Ramos (cell line): Measurements from ENCODE around the gene SLX4.

Source experiments
- in situ Hi-C: fragments of 300-500 bp; cut with MboI; formaldehyde crosslinking; loops from one replicate; pipeline ENCODE4 v1.14.3; 2022; ENCODE audit warnings: low sequenced_read_pairs; ENCODE audit not compliant: unreplicated experiment

The SLX4 gene

DNA sequence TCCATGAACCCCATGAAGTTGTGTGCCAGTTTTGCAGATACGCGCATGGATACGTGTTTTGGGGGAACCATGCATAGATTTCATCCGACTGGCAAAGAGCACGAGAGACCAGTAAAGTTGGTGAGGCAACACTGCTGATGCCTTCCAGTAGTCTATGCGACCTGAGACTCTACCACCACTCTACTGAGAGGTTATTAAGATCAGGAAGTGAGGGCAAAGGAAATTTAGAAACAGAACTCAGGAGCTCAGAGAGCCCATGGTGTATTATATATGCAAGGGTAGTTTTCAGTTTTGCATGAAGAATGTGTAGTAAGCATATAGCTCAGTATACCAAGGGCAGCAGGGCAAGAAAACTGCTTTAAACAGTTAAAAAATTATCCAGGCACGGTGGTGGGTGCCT, 4.2 kb downstream of the SLX4 start:
- in situ Hi-C loops = no loop called here

GRCh38 chr16:3606441-3606840, 5.0 kb downstream of the SLX4 start:
- in situ Hi-C loops = no loop called here

- in situ Hi-C loops = no loop called here
Observed at GRCh38 chr16:3602320-3602653, 9.1 kb downstream of the SLX4 start.

DNA sequence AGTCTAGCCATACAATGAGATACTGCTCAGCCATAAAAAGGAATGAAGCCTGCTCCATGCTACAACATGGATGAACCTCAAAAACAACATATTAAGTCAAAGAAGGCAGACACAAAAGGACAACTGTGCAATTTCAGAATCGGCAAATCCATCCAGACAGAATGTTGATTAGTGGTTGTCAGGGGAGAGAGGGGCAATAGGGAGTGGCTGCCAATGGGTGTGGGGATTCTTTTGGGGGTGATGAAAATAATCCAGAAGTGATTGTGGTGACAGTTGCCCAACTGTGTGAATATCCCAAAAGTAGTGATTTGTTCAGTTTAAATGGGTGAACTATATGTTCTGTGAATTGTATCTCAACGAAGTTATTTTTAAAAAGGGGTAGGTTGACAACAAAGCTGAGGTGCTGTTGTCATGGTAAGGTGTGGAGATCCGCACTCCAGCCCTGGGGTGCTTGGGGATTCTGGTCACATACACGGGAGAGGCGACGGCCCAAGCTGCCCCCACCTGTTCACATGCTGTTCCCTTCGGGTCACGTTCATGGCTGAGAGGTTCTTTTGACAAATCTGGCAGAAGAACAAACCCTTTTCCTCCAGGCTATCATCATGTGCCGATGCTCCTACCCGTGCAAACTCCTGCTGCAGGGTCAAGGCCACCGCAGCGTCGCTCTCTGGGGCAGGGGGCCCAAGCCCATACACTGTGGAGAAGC, 9.6 kb downstream of the SLX4 start:
- in situ Hi-C loops = no loop called here

DNA sequence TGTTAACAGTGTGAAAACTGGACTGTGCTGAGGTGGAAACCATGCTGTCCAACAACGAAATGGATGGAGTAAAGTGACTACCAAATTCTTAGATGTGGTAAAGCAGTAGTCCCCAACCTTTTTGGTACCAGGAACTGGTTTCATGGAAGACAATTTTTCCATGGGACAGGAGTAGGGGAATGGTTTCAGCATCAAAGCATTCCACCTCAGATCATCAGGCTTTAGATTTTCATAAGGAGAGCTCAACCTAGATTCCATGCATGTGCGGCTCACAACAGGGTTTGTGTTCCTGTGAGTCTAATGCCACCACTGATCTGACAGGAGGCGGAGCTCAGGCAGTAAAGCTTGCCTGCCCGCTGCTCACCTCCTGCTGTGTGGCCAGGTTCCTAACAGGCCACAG, 11.5 kb downstream of the SLX4 start:
- in situ Hi-C loops = loop anchor here (10.0 kb wide), 1 partner anchor 75 kb away; no protein-coding TSS in a partner anchor

DNA sequence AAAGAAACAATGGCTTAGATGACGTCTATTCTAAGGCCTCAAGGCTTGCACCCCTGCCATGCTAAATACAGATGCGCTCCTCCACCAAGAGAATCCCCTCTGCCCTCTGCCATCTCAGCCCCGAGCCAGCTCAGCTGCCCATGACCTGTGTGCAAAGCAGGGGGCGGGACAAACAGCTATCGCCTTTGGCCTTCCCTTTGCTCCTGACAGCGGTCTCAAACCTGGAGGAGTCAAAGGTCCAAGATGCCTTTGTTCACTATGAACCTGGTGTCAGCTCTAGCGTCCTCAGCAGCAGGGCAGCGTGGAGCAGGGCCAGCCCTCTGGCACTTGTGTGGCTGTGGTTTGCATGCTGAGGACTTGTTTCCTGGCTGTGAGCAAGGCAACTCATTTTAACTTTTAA, 12.3 kb downstream of the SLX4 start:
- in situ Hi-C loops = loop anchor here (10.0 kb wide), 1 partner anchor 74 kb away; no protein-coding TSS in a partner anchor

DNA sequence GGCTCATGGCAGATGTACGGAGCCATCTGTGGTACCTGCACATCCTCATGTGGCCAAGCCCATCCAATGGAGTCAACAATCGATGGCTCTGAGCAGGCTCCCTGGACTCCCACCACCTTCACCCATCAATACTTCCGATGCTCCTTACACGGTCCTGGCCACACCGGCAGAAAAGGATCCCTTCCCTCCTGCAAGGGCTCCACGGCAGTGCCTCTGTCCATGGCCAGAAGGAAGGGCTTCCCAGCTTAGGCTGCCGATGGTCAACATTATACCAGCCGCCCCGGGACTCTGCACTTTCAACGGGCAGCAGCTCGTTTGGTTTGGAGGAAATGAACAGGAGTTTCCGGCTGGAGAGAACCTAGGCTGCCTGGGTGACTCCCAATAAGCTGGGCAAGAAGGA, 13.2 kb downstream of the SLX4 start:
- in situ Hi-C loops = loop anchor here (10.0 kb wide), 1 partner anchor 73 kb away; no protein-coding TSS in a partner anchor

DNA sequence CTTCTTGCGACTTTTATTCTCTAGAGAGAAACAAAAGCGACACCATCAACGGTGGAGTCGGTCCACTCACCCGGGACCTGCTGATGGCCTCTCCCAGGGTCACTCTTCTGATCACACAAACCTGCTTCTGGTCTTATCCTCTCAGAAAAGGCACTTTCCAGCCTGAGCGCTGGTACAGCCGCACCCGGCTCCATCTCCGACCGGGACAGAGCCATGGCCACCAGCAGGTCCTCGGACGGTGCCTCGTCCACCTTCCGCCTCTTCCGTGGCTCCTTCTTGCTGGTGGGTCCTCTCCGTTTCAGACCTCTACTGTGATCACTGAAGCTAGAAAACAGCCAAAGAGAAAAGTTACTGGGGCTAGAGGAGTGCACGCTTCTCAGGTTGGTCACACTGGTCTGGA, 13.7 kb downstream of the SLX4 start:
- in situ Hi-C loops = loop anchor here (10.0 kb wide), 1 partner anchor 73 kb away; no protein-coding TSS in a partner anchor

GRCh38 chr16:3597226-3597625, 14.2 kb downstream of the SLX4 start:
- in situ Hi-C loops = loop anchor here (10.0 kb wide), 1 partner anchor 72 kb away; no protein-coding TSS in a partner anchor

DNA sequence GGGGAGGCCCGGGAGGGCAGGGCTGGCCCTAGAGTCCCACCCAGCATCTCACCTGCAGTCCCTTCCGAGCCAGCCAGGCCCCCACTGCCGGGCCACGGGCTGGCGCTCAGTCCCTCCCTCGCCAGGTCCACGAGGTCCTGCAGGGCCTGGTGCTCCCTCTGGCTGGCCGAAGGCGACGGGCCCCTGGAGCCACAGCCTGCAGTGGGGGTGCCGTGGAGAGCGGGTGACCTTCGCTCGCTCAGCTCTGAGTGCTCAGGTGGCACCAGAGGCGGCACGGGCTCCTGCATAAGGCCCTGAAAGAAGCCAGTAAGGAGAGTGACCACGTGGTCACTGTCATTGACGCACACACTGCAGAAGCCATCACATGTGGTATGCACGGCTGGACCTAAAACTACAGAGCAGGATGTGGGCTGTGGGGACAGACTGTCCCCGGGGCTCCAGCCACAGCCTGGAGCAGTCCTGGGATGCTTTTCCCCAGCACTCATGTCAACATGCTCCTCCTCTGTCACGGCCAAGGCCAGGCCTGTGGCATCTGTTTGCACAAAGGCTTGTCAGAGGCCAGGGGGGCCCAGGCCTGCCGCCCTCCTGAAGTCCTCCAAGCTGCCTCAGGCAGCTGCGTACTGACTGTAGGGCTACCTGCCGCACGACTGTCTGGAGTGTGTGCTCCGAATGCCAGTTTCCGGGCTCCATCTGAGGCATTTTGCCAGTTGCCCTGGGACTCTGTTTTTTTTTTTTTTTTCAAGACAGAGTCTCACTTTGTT, 15.1 kb downstream of the SLX4 start:
- in situ Hi-C loops = loop anchor here (10.0 kb wide), 1 partner anchor 71 kb away; no protein-coding TSS in a partner anchor

- in situ Hi-C loops = loop anchor here (10.0 kb wide), 1 partner anchor 71 kb away; no protein-coding TSS in a partner anchor
Observed at GRCh38 chr16:3595521-3596021, 15.8 kb downstream of the SLX4 start.

- in situ Hi-C loops = loop anchor here (10.0 kb wide), 1 partner anchor 70 kb away; no protein-coding TSS in a partner anchor
Observed at GRCh38 chr16:3595110-3595486, 16.3 kb downstream of the SLX4 start.

DNA sequence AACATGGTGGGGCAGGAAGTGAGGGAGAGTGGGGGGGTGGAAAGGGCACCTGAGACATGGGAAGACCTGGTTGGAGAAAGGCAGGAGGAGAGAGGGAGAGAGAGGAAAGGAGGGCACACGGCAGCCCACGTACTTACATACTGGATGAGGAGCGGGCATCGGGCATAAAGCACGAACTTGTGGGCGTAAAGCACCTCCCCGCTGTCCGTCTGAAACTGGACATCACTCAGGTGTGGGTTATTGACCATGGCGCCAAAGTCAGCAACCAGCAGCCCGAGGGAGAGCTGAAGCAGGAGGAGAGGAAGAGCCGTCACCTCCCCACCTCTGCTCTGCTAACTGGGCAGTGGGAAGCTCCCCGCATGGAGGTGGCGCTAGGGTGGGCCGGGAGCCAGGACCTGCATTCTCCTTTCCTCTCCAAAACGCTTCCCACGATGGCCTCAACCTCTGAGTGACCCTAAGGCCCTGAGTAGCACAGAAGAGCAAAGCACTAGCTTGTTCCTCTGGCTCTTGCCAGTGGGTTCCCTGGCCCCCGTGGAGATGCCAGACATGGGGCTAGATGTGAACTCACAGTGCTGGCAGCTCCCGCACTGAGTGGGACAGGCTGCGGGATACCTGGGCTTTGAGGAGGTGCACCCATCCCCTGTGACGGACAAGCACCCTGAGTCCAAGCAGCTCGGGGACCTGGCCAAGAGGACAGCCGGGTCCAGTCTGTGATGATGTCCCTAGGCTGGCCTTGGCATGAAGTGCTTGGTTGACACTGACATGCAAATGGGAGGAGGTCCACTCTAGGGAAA, 16.9 kb downstream of the SLX4 start:
- in situ Hi-C loops = loop anchor here (10.0 kb wide), 1 partner anchor 70 kb away; no protein-coding TSS in a partner anchor

DNA sequence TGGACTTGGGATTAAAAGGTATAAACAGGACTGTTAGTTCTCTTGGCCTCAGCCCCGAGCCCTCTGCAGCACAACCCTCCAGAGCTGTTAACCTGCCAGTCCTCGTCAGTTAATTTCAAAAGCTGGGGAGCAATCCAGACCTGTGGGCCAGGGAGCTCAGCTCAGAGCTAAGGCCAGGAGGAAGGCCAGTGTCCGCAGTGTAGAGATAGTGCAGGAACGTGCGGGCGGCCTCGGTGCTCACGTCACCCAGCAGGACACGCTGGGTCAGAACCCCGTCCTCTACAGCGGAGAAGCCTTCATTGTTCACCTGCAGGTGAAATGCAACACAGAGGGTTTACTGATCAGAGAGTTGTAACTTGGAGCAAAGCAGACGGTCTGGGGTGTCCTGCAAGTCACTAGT, 18.8 kb downstream of the SLX4 start:
- in situ Hi-C loops = loop anchor here (10.0 kb wide), 1 partner anchor 68 kb away; no protein-coding TSS in a partner anchor

DNA sequence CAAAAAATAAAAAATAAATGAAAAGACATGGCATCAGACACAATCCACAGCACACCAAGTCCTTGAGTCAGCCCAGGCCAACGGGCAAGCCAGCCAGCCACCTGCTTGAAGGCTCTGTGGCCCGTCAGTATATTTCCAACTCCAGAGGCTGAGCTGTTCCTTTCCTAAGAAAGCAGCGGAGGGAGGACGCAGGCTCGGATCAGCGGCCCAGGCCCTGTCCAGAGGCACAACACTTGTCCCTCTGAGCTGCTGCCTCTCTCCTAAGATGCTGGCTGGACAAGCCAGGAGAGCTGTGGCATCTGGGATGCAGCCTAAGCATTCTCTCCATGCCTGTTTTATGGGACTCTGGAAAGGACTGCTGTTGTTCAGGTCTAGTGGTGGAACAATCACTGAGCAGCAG, 19.4 kb downstream of the SLX4 start:
- in situ Hi-C loops = loop anchor here (10.0 kb wide), 1 partner anchor 67 kb away; no protein-coding TSS in a partner anchor

DNA sequence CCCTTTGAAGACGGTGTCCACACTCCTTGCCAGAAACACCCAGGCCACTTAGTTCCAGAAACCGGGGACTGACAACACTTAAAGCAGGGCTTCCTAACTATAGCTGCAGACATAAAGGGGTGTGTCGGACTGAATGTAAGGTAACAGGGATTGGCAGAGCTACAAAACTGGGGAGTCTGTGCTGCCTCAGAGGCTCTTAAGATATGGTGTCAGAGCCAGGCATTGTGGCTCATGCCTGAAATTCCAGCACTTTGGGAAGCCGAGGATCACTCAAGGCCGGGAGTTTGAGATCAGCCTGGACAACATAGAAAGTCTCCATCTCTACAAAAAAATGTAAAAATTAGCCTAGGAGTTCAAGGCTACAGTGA, 20.0 kb downstream of the SLX4 start:
- in situ Hi-C loops = loop anchor here (10.0 kb wide), 1 partner anchor 67 kb away; no protein-coding TSS in a partner anchor

DNA sequence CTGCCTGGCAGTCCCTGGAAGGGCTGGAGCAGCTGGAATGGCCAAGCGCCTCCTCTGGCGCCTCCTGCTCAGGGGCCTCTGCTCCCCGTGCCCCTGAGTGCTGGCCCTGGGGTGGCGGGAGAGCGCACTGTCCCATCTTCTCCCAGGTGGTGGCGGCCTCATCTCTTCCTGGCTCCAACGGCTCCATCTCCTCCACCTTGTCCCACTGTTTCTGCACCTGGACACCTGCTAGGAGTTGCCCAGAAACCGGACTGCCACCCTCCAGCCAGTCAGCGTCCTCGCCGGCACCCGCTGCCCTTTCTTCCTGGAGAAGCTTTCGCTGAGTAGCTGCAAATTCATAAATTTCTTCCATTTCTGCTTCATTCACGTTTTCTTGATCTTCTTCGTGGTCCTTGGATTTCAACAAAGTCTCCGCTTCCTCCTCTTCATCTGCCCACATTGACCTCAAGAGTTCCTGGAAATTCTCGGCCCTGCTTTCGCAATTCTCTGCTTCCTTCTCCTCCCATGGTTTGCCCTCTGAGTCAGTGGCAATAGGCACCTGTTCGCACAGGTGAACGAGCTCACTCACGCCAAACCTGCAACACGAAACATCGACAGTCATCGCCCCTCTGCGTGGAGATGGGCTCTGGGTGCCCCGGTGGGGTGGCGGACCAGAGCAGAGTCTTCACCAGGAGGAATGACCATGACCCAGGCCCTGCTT, 20.5 kb downstream of the SLX4 start:
- in situ Hi-C loops = loop anchor here (10.0 kb wide), 1 partner anchor 66 kb away; no protein-coding TSS in a partner anchor

DNA sequence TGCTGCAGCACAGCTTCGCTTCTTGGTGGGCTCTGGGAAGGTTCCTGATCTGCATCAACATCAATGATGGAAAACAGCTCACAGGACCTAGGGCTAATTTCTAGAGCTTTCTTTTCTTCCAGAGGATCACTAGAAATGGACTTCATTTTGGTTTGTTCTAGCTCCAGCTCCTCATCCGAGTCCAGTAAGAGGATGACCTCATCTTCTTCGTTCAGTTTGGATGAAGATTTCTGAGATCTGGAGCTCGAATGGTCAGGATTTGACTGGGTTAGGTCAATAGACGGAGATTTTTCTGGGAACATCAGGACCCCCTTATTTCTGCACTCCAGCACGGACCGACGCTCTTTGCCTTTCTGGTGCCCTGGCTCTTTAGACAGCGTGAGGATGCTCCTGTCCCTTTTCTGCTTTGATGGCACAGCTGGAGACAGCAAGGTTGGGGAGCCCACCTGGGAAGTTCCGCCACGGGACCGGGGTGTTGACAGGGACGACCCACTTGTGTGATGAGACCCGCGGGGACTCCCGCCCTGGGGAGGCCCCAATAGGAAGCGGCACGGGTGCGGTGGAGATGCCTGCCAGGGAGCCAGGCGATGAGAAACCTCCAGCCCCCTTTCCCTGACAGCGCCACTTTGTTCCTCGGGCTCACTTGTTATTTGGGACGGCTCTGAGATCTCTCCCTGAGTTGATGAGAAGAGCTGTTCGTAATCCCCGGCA, 21.3 kb downstream of the SLX4 start:
- in situ Hi-C loops = loop anchor here (10.0 kb wide), 1 partner anchor 65 kb away; no protein-coding TSS in a partner anchor

GRCh38 chr16:3589441-3589921, 21.9 kb downstream of the SLX4 start:
- in situ Hi-C loops = no loop called here
